ENCODE results near the gene UMPS.

DNA sequence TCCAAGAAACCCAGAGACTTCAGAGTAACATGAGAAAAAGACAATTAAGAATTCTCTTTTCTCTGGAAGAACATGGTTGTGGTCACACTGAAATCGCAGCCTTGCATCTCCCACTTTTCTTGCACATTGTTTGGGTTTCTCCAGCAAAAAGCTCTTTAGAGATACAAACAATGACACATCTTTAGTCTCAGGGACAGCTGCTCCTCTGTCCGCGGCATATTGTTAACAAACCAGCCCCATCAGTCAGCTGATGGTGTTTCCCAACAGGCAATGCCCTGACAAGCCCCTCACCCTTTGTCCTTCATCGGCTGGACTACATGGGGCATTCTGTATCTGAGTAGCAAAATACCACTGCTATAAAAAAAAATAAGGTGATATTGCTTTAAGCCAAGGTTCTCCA lies 53.4 kb downstream of the UMPS start:
- TF ChIP-seq, protein P1, sequence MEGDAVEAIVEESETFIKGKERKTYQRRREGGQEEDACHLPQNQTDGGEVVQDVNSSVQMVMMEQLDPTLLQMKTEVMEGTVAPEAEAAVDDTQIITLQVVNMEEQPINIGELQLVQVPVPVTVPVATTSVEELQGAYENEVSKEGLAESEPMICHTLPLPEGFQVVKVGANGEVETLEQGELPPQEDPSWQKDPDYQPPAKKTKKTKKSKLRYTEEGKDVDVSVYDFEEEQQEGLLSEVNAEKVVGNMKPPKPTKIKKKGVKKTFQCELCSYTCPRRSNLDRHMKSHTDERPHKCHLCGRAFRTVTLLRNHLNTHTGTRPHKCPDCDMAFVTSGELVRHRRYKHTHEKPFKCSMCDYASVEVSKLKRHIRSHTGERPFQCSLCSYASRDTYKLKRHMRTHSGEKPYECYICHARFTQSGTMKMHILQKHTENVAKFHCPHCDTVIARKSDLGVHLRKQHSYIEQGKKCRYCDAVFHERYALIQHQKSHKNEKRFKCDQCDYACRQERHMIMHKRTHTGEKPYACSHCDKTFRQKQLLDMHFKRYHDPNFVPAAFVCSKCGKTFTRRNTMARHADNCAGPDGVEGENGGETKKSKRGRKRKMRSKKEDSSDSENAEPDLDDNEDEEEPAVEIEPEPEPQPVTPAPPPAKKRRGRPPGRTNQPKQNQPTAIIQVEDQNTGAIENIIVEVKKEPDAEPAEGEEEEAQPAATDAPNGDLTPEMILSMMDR (IDR thresholded peaks at IDR 0.05), result no peak
- no peak for TF ChIP-seq EZH2 (IDR thresholded peaks at IDR 0.05; ENCODE audit: borderline replicate concordance, insufficient read depth, low read depth, low read length, poor library complexity, severe bottlenecking)
